Stimulated activated CD4-positive, alpha-beta T cell treated with anti-CD3 and anti-CD28 coated beads, Interleukin-1b, Interleukin-23, amount 100 ng/mL, for 4 hours (primary cell): ENCODE results near the gene PODXL.

Experiments used
- DNase-seq, 2 donors: peaks; one replicate each; pipeline ENCODE4 v3.0.0-alpha.2; 2020; ENCODE audit warnings: low read depth in 2 of 2

Gene PODXL

DNA sequence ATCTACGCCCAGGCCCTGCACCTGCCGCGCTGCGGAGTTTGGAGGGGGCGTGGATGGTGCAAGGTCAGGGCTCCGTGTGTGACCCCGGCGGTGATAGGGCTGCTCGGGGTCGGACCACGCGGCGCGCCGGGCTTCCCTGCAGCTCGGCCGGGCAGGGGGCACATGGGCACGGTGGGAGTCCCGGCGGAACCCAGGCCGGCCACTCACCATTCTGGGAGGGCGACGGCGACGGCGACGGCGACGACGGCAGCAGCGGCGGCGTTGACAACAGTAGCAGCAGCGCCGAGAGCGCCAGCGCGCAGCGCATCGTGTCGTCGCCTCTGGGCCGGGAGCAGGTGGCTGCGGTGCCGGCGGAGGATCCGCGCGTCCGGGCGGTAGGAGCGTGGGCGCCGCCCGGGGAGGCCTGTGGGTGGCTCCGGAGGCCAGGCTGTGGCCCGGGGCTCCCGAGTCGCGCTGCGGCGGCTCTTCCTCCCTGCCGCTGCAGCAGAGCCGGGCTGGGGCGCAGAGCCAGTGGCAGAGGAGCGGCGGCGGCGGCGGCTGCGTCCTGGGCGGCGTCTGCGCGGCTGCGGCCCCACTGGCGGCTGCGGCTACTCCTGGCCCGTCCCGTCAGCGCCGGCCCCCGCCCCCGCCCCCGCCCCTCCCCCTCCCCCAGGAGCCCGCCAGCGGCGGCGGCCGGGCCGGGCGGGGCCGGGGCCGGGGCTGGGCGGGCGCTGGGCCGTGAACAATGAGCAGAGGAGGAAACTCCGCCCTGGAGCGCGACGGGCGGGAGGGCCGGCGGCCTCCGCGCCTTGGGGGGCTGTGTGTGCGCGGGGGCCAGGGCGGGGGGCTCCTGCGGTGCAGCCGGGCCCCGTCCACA is at the start of gene PODXL:
Gene PODXL (minus strand): TSS at position 576 of the 856 bp plus-strand sequence. CDS start 269 bp downstream, at position 307.
- peak in 1 of 2 donors; percentile 41 for DNase-seq

DNA sequence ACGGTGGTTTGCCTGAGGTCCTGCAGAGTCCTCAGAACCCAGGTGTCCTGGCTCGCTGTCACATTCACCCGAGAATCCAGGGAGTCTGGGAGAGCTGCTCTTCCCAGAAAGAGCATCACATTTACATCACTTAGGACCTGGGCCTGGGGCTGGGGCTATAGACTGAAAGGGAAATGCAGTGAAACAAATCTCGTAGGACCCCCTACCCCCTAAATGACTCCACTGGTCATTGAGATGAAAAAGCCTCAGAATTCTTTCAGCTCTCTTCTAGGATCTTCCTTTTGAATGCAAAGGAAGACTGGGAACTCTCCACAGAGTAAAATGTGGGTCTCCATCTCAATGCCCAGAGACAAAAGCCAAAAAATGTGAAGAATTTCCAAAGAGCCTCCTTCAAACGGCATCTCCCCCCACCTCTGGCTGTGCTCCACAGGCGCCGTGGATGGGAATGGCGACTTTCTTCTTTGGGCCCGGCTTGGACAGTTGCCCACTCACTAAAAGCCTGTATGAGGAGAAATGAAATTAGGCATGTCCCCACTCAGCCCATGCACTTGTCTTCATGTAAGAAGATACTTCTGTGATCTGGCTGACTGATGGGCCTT is 49.0 kb upstream of the PODXL start:
- DNase-seq: no peak

DNA sequence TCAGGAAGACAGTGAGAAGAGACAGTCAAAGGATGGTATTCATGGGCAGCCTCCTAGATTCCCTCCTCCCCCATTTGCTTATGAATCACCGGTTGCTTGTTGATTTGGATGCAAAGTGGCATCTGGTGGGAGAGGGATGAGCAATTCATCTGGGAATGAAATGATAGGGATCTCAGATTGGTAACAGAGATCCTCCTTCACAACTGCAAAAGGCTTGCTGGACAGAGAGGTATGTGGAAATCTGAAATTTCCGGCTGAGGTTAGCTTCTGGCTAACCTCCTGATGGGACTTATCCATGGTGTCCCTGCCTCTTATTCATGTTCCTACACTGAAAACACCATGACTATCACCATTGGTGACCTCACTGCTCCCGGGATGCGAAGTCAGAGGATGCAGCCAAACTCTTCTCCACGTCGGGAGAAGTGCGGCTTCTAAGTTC is 48.4 kb upstream of the PODXL start:
- DNase-seq: no peak

DNA sequence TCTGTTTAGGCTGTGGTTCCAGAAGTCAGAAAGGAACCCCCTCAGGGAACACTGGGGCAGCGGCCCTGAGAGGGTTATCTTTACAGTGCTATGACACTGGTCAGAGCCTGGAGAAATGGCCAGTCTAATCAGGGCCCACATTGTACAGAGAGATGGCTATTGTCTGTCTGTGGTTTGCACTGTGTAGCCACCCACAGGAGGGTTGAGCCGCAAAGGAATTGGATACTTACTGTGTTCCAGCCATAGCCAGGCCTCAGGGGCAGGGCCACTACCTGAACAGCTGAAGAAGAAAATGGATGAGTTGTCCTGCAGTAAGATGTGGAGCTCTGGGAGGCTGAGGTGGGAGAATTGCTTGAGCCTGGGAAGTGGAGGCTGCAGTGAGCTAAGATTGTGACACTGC is 47.5 kb upstream of the PODXL start:
- DNase-seq: no peak

DNA sequence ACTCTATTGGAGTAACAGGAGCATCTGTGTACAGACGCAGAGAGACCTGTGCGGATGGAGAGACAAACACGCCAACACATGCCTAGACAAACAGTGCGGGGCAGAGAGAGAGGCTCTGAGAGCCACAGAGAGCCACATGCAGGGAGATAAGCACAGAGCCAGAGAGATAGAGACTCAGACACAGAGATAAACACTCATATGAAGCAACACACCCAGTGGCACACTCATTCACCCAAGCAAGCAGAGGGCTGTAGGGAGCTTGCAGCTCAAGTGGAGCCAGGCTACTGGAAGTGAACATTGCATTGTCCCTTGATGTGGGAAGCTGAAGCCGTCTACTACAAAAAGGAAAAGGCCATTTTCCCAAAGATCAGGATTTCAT is 46.6 kb upstream of the PODXL start:
- no peak for DNase-seq

DNA sequence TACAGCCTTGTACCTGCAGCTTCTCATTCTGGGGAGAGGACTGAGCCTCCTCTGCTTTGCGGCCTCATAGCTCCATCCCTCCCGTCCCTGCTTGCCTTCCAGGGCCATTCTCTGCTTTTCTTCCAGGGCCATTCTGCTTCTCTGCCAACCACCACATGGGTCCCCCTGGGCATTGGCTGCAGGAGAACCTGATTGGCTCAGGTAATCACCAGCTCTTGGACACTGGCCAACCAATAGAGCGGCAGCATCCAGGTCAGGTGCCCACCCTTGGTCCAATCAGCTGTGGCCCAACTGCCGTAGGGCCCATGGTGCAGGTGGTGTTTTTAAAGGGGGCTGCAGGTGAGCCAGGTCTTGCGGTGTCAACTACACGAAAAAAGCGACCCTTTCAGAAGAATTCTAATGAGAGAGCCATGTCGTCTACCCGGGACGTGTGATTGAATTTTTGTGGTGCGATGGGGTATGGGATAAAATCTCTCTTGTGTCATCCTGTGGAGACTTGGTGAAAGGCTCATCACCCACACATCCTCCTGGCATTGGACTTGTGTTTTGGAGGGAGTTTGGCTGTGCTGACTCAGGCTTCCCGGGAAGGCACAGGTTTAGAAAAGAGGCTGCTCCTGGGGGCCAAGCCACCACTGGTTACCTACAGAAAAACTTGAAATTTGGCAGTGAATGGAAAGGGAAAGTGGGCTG is 46.0 kb upstream of the PODXL start:
- no peak for DNase-seq

DNA sequence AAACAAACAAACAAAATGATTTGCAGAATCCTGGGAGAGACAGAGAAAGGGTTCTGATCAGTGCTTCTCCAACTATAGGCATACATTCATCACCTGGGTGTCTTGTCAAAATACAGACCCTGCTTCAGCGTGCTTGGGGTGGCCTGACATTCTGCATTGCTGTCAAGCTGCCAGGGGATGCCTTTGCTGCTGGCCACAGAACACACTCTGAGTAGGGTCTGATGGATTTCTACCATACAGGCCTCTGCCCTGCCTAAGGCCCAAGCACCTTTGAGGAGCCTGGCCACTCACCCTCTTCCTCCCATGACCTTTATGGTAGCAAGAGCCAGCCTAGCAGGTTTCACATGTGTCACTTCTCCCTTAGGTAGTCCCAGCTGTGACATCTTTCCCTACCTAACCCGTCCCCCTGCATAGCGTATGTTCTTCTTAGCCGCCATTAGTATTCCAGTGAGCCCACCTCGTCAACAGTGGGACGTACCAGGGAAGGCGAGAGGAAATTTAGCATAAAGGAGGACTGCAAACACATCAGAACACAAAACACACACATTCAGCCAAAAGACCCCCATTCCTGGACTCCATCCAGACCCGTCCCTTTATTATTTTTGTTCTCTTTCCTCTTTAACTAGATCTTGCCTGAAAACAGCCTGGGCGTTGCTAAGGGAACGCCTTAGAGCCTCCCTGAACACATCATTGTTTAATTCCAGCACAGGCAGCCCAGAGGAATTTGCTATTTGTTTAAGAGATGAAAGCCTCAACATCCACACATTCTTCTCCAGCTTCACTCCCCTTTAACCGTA is 43.9 kb upstream of the PODXL start:
- no peak for DNase-seq

DNA sequence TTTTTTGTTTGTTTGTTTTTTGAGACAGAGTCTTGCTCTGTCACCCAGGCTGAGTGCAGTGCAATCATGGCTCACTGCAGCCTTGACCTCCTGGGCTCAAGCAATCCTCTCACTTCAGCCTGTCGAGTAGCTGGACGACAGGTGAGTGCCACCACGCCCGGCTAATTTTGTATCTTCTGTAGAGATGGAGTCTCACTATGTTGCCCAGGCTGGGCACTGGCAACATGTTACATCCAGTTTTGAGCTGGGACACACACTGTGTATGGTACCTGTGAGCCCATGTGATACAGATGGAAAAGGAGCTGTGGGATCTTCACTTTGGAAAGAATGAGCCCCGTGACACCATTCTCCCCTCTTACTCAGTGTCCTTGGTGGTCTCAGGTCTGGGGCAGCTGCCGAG is 40.4 kb upstream of the PODXL start:
- DNase-seq: no peak

DNA sequence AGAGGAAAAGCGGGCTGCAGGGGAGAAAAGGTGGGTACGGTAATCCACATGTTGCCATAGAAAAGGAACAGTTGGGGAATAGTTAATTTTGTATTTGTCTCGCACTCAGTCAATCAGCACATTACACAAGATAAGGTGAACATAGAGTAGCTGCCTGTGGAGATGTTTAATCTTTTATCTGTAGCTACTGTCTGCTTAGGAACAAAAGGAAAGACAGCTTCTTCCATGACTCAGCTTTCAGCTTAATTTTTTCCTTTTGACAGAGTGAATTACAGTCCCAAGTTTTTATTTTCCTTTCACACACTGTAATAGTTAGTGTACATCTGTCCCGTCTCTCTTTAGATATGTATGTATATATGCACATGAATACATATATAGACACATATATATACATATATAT is 39.3 kb upstream of the PODXL start:
- no peak for DNase-seq

DNA sequence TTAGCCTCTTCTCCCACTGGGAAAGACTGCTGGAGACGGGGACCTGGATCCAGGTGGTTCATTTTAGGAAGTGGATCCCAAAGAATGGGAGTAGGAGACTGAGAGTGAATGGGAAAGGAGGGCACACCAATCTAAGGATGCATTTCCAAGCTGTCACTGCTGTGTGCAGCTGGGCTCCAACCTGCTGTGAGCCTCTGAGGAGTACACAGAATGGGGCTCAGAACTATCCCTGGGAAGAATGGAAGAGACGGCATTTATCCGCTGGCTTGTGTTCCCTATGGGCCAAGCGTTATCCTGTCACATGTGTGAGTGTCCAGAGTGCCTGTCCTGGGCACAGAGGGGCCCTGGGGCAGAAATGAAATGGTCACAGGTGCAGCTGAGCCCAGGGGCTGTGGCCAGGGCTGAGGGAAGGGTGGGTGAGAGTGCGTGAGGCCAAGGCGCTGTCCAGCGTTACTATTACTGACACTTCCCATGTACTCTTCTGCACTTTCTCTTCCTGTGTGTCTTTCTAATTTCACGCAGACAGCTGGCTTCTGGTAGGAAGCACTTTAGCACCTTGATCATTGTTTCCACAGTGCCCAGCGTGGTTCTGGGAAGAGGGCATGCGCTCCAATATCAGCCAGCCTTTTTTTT is 35.4 kb upstream of the PODXL start:
- DNase-seq: no peak

DNA sequence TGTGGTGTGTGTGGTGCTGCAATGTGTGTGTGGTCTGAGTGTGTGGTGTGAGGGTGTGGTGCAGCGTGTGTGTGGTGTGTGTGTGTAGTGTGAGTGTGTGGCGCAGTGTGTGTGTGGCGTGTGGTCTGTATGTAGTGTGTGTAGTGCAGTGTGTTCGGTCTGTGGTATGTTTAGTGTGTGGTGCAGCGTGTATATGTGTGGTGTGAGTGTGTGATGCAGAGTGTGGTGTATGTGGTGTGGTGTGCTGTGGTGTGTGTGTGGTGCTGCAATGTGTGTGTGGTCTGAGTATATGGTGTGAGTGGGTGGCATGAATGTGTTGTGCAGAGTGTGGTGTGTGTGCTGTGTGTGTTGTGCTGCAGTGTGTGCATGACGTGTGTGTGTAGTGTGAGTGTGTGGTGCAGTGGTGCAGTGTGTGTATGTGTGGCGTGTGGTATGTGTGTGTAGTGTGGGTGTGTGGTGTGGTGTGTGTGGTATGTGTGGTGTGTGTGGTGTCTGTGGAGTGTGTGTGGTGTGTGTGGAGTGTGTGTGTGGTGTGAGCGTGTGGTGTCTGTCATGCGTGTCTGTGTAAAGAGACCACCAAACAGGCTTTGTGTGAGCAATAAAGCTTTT is 31.0 kb upstream of the PODXL start:
- no peak for DNase-seq

DNA sequence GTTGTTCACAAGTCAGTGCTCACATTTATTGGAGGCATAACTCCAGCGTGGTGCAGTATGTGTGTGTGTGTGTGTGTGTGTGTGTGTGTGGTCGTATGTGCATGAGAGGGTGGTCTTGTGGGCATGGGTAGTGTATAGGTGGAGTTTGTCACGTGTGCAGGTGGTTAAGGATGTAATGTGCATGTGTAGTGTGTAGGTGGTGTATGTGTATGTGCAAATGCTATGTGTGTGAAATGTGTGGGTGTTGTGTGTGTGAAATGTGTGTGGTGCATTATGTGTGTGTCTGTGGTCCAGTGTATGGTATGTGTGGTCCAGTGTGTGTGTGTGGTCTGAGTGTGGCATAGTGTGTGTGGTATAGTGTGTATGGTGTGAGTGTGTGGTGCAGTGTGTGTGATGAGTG is 30.3 kb upstream of the PODXL start:
- no peak for DNase-seq

DNA sequence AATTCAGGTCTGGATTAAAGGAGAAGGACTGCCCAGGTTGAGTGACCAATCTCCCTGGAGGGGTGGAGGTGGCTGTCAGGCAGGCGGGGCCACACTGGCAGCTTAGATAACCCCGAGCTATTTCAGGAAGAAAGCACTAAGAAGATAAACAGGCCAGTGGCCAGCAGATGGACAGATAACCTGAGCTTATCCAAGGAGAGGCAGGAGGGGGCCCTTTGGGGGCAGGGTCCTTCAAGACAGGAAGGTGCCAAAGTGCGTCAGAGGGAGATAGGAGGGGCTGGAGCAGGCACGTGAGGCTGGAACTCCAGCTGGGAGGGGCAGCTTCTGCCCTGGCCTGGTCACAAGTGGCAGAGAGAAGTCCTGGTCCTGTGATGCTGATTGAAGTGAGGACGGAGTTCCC is 29.8 kb upstream of the PODXL start:
- DNase-seq: no peak

DNA sequence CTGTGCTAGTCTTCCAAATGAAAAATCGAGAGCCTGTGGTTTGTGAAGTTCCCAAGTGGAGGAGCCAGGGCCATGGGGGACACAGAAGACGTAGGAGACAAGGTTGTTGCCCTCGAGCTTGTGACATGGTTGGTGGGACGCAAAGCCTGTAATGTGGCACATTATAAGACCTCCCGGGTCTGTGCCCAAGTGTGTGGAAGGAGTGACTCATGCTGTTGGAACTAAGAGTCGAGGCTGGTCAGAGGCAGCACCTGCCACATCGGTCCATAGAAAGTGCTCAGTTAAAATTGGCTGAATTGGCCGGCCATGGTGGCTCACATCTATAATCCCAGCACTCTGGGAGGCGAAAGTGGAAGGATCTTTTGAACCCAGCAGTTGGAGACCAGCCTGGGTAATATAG is 27.0 kb upstream of the PODXL start:
- no peak for DNase-seq

DNA sequence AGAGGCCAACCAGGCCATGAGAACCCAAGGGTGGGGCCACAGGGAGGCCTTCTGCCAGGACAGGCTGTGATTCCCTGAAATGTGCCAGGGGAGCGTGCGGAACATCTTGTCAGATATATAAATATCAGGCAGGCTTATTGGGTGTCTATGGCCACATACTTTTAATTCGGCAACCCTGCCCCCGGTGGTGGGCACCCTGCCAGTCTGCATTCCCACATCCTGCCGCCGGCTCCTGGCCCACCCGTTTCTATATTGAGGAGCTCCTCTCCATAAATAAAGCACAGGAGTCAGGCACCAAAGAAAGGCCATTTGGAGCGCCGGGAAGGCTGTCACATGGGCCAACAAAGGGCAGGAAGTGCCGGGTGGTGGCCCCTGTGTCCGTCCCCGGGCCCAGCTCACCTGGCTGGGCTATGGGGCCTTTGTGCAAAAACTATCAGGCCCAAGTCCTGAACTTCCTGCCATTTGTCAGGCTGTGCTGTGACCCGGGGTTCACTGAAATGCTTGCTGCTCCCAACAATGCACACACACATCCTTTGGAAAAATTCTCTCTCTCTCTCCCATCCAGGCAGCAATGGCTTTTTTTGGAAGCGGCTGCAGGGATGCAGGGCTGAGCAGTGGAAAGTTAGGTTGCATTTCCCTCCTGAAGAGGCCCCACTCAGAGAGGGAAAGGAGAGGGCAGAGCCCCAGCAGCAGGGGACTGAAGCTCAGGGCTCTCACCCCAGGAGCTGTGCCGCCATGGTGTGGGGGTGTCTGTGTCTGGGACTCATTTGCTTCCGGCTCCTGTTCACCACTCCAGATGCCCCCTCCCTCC is 25.0 kb upstream of the PODXL start:
- no peak for DNase-seq

DNA sequence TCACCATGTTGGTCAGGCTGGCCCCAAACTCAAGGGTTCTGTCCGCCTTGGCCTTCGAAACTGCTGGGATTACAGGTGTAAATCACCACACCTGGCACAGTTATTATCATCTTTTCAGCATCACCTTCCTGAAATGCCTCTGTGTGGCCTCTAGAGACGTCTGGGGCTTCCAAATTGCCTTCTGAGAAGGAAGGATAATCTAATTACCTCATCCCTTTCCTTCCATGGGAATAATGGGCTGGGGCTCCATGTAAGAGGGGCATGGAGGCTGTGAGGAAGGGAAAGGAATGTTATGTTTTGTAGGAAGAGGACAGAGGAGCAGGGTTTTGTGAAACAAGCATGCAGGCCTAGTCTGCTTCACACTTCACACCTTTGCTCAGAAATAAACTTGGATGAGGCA is 22.2 kb upstream of the PODXL start:
- DNase-seq: no peak

DNA sequence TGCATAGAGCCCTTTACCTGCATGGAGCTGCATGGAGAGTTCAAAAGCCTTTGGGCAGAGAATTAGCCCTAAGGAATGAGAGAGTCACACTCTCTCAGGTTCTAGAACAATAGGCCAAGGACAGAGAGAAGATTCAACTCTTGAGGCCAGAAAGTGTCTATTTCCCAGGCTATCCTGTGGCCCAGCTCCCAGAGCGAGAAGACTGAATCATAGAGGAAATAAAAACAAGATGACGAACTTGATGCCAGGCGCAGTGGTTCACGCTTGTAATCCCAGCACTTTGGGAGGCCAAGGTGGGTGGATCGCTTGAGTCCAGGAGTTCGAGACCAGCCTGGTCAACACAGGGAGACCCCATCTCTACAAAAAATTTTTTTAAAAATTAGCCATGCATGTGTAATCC is 18.3 kb upstream of the PODXL start:
- no peak for DNase-seq

DNA sequence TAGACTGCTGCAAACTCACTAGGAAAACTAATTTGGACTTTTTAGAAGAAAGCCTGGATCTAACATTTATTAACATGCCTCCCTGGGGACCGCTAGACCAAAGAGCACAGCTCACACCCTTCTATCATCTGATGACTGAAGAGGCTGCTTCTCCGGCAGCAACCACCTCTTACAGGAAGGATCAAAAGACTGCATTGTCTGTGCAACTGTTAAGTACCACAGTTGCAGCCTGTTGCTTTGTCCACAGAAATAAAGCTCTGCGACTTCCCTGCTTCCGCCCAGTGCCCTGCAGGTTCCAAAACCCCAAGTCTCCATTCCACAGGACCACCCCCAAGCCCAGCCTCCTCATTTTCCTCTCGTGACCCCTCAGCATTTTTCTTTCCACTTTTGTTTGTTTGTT is 14.0 kb upstream of the PODXL start:
- DNase-seq: no peak

DNA sequence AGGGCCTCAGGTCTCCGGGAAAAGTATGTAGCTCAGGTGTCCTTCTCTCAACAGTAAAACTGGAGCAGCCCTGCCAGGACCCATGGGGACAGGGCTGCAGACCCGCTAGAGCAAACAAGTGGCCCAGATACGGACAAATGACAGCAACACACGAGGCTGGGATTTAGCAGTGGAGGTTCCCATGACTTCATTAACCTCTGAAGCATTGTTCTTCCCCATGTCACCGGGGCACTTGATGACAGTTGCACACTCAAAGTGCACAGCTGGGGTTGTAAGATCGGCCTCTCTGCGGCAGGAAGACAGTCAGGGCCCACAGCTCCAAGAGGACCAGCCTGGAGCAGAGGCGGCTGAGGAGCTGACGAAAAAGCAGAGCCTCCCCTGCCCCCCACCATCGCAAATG is 12.5 kb upstream of the PODXL start:
- DNase-seq: no peak

DNA sequence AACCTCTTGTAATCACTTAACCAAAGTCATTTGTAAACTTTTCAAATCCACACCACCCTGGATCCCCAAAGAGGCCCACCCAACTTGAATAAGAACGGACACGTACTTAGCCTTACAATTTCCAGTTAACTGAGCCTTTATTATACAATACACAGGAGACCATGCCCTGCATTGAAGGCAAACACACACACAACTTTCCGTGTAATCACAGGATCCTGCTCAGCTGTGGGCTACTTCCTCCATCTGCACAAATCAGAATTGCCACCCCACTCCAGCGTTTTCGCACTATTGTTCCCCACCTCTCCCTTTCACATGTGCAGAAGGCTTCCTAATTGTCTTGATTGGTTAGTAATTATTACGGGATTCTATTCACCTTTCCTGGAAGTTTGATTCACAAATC is 12.1 kb upstream of the PODXL start:
- DNase-seq: no peak
